ENCODE results near the gene FAM156A. TPM values are rescaled to one million over a fixed set of nuclear protein-coding genes. Genes with fewer than 3 reads are reported as not detected.
"Not testable (repeated sequence)": the region's sequence is repeated elsewhere in the genome, so short reads cannot be mapped to it uniquely, and the experiment has no call there.

Gene FAM156A
- total and polyA plus RNA-seq, 7 donors: 1.6 to 24.6 (median 11.4) TPM

- Histone ChIP-seq H3K27me3 (no peaks in the 10 kb centered on the region), H3K36me3 (no peaks in the 10 kb centered on the region), H3K4me3 (no peak overlapping the region), H3K27ac (peak overlapping the region in 3 of 4 donors; percentile 12 to 54 (median 18)), H3K9me3 (no peaks in the 10 kb centered on the region), H3K4me1 (peaks cover 0 to 19% (median 9%) of the 10 kb centered on the region in 4 donors)
- 95% methylated on average over 4 of the region's 4 CpGs for WGBS, 2 donors
- TF ChIP-seq POLR2A (IDR thresholded peaks at IDR 0.05): no peak
- TF ChIP-seq, protein P1, sequence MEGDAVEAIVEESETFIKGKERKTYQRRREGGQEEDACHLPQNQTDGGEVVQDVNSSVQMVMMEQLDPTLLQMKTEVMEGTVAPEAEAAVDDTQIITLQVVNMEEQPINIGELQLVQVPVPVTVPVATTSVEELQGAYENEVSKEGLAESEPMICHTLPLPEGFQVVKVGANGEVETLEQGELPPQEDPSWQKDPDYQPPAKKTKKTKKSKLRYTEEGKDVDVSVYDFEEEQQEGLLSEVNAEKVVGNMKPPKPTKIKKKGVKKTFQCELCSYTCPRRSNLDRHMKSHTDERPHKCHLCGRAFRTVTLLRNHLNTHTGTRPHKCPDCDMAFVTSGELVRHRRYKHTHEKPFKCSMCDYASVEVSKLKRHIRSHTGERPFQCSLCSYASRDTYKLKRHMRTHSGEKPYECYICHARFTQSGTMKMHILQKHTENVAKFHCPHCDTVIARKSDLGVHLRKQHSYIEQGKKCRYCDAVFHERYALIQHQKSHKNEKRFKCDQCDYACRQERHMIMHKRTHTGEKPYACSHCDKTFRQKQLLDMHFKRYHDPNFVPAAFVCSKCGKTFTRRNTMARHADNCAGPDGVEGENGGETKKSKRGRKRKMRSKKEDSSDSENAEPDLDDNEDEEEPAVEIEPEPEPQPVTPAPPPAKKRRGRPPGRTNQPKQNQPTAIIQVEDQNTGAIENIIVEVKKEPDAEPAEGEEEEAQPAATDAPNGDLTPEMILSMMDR (IDR thresholded peaks at IDR 0.05): no peak
- TF ChIP-seq EP300 (IDR thresholded peaks at IDR 0.05): no peak
- TF ChIP-seq POLR2AphosphoS5 (IDR thresholded peaks at IDR 0.05): no peak
- intact Hi-C loops (cut with DNase I): no loop called here
- peak; percentile 47 for DNase-seq
These were observed 21.7 kb upstream of the FAM156A start for GRCh38 chrX:52979993-52980392.

GRCh38 chrX:52979568-52979967, 21.2 kb upstream of the FAM156A start:
- intact Hi-C loops (cut with DNase I): no loop called here
- Histone ChIP-seq H3K27me3 (no peaks in the 10 kb centered on the region), H3K9me3 (no peaks in the 10 kb centered on the region), H3K36me3 (no peaks in the 10 kb centered on the region), H3K4me3 (no peak overlapping the region), H3K27ac (peak overlapping the region in 2 of 4 donors; percentile 18 to 54), H3K4me1 (peaks cover 0 to 18% (median 8%) of the 10 kb centered on the region in 4 donors)
- no peak for TF ChIP-seq POLR2AphosphoS5 (IDR thresholded peaks at IDR 0.05)
- DNase-seq: peak; percentile 26
- 62 to 72% methylated on average over 4 of the region's 4 CpGs for WGBS, 2 donors

DNA sequence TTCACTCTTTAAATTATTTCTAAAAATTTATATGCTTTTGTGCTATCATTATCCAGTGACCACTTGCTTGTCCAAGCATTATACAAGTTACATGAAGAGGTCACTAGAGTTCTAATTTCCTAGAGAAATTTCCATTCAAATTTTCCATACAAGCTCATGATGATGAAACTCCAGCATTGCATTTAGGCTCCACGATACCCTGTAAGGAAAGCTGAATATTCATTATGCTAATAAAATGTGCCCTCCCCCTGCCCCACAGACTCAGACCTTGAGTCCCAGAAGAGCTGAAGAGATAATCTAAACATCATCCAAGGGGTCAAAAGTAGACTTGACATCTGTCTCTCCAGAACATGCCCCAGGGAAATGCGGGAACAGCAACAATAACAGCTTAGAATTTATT, 19.6 kb upstream of the FAM156A start:
- H3K27me3 ChIP-seq: no peaks in the 10 kb centered on the region
- no peak overlapping the region for H3K27ac ChIP-seq
- no peaks in the 10 kb centered on the region for H3K9me3 ChIP-seq
- TF ChIP-seq, protein P1 (IDR thresholded peaks at IDR 0.05): no peak
- TF ChIP-seq EP300 (IDR thresholded peaks at IDR 0.05) (no peak), POLR2A (IDR thresholded peaks at IDR 0.05) (no peak), POLR2AphosphoS5 (IDR thresholded peaks at IDR 0.05) (no peak)
- no peaks in the 10 kb centered on the region for H3K36me3 ChIP-seq
- peak; percentile 4 for DNase-seq
- no peak overlapping the region for H3K4me3 ChIP-seq
- intact Hi-C loops (cut with DNase I): no loop called here
- 81 to 82% methylated on average over 2 of the region's 2 CpGs for WGBS, 2 donors
- H3K4me1 ChIP-seq: peaks cover 0 to 4% (median 2%) of the 10 kb centered on the region in 4 donors

GRCh38 chrX:52975576-52975975, 17.3 kb upstream of the FAM156A start:
- DNase-seq: peak; percentile 25
- H3K4me1 ChIP-seq; H3K4me3 ChIP-seq; H3K27me3 ChIP-seq; intact Hi-C loops (cut with DNase I); H3K36me3 ChIP-seq; H3K9me3 ChIP-seq; H3K27ac ChIP-seq: not testable (repeated sequence)
- WGBS, 2 donors: 95 to 96% methylated on average over 11 of the region's 11 CpGs

- H3K9me3 ChIP-seq; H3K36me3 ChIP-seq; H3K4me3 ChIP-seq; intact Hi-C loops (cut with DNase I); H3K27ac ChIP-seq; H3K4me1 ChIP-seq; DNase-seq; H3K27me3 ChIP-seq: not testable (repeated sequence)
- WGBS, 2 donors: 72 to 89% methylated on average over 8 of the region's 8 CpGs
These were observed 16.1 kb upstream of the FAM156A start for GRCh38 chrX:52974336-52974992.

GRCh38 chrX:52967922-52968321, 9.6 kb upstream of the FAM156A start:
- DNase-seq; intact Hi-C loops (cut with DNase I); H3K36me3 ChIP-seq; H3K9me3 ChIP-seq; H3K27ac ChIP-seq; H3K4me1 ChIP-seq; H3K27me3 ChIP-seq; H3K4me3 ChIP-seq: not testable (repeated sequence)
- no CpG with 5 or more reads among the region's 10 CpGs for WGBS, 2 donors

GRCh38 chrX:52966993-52967738, 8.8 kb upstream of the FAM156A start:
- H3K9me3 ChIP-seq; H3K27ac ChIP-seq; intact Hi-C loops (cut with DNase I); H3K4me3 ChIP-seq; H3K27me3 ChIP-seq; H3K36me3 ChIP-seq; H3K4me1 ChIP-seq; DNase-seq: not testable (repeated sequence)
- no CpG with 5 or more reads among the region's 16 CpGs for WGBS, 2 donors

DNA sequence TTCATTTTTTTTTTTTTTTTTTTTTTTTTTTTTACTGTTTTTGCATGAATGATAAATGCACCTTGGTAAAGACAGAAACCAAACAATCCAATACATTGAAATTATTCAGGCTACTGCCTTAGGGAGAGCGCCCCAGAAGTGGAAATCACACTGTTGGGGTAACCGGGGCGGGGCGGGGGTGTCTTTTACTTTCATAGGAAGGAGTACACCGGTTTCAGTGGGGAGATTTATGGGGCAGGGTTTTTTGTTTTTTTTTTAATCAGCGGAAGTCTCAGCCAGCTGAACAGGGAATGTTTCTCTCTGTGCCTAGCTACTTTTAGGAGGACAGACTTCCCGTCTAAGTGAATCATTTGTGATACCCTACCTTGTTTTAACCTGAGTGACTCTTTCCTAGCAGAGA, 643 bp upstream of the FAM156A start:
- H3K27ac ChIP-seq; H3K9me3 ChIP-seq; H3K36me3 ChIP-seq; H3K27me3 ChIP-seq; H3K4me1 ChIP-seq; intact Hi-C loops (cut with DNase I); H3K4me3 ChIP-seq; DNase-seq: not testable (repeated sequence)
- no CpG with 5 or more reads among the region's 7 CpGs for WGBS, 2 donors

GRCh38 chrX:52949884-52950283, 8.4 kb downstream of the FAM156A start:
- H3K4me1 ChIP-seq; H3K27ac ChIP-seq; H3K36me3 ChIP-seq; intact Hi-C loops (cut with DNase I); DNase-seq; H3K9me3 ChIP-seq; H3K4me3 ChIP-seq; H3K27me3 ChIP-seq: not testable (repeated sequence)
- WGBS, 2 donors: no CpG with 5 or more reads among the region's 10 CpGs

- H3K36me3 ChIP-seq; H3K27me3 ChIP-seq; H3K4me3 ChIP-seq; DNase-seq; H3K27ac ChIP-seq; intact Hi-C loops (cut with DNase I); H3K4me1 ChIP-seq; H3K9me3 ChIP-seq: not testable (repeated sequence)
- WGBS, 2 donors: no CpG with 5 or more reads among the region's 4 CpGs
These were observed 9.0 kb downstream of the FAM156A start for GRCh38 chrX:52949325-52949724.
